AG04450 (cell line): ENCODE data around the gene ZNF670. TPM values are rescaled to one million over a fixed set of nuclear protein-coding genes. Genes with fewer than 3 reads are reported as not detected.
"Not testable (repeated sequence)": the region's sequence is repeated elsewhere in the genome, so short reads cannot be mapped to it uniquely, and the experiment has no call there.

ENCODE experiments used
- CTCF ChIA-PET: fragments of 300-600, 350-600 bp; formaldehyde crosslinking; extraction: SDS; loops from one replicate; lab custom pipeline; 2022; ENCODE audit warnings: antibody characterized with exemption, inconsistent platforms; lab: Charles Lee
- POLR2A ChIA-PET: fragments of 350-600 bp; formaldehyde crosslinking; extraction: SDS; loops from one replicate; lab custom pipeline; 2021; ENCODE audit warnings: antibody characterized with exemption, inconsistent platforms; lab: Yijun Ruan, JAX
- DNase-seq: peaks from one replicate; pipeline ENCODE4 v3.0.0-alpha.2; 2011; ENCODE audit warnings: low read depth, low spot score
- H3K27ac ChIP-seq: one replicate; pipeline ENCODE4 v1.5.1; 2012; ENCODE audit warnings: low read depth, low read length, control low read depth
- H3K27me3 ChIP-seq: one replicate; pipeline ENCODE4 v1.6.0; 2012; ENCODE audit warnings: low read length; ENCODE audit not compliant: control insufficient read depth, insufficient read depth
- H3K4me3 ChIP-seq: 2 replicates; pipeline ENCODE4 v1.5.1; 2011; ENCODE audit warnings: mild to moderate bottlenecking, low read depth, low read length, control low read depth
- H3K9me3 ChIP-seq: 2 replicates; pipeline ENCODE4 v1.5.1; 2012; ENCODE audit warnings: low read length; ENCODE audit not compliant: control insufficient read depth, insufficient read depth
- polyA plus RNA-seq: library from polyadenylated mRNA; depleted of rRNA; stranded (reverse); fragments of >200 nt; gene quantifications from 2 replicates; pipeline ENCODE4 v1.2.3, GENCODE V29; 2011; rRNA removed
- TF ChIP-seq, protein P1 (sequence below): IDR thresholded peaks from 2 replicates; pipeline ENCODE4 v1.5.1; 2011; ENCODE audit warnings: low read depth, low read length, control low read depth, inconsistent platforms

The ZNF670 gene
- polyA plus RNA-seq, 1 experiment = 3.3 TPM

DNA sequence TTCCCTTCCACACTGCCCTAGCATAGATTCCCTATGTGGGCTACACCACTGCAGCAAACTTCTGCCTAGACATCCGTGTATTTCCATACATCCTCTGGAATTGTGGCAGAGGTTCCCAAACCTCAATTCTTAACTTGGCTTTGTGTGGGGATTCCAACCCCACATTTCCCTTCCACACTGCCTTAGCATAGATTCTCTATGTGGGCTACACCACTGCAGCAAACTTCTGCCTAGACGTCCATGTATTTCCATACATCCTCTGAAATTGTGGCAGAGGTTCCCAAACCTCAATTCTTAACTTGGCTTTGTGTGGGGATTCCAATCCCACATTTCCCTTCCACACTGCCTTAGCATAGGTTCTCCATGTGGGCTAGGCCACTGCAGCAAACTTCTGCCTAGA is 31.4 kb downstream of the ZNF670 start:
- H3K27me3 ChIP-seq = no peaks in the 10 kb centered on the region
- peaks cover 44% of the 10 kb centered on the region for H3K9me3 ChIP-seq
- POLR2A ChIA-PET = no interaction called here
- H3K4me3 ChIP-seq = no peak overlapping the region
- H3K27ac ChIP-seq = no peak overlapping the region
- TF ChIP-seq, protein P1, sequence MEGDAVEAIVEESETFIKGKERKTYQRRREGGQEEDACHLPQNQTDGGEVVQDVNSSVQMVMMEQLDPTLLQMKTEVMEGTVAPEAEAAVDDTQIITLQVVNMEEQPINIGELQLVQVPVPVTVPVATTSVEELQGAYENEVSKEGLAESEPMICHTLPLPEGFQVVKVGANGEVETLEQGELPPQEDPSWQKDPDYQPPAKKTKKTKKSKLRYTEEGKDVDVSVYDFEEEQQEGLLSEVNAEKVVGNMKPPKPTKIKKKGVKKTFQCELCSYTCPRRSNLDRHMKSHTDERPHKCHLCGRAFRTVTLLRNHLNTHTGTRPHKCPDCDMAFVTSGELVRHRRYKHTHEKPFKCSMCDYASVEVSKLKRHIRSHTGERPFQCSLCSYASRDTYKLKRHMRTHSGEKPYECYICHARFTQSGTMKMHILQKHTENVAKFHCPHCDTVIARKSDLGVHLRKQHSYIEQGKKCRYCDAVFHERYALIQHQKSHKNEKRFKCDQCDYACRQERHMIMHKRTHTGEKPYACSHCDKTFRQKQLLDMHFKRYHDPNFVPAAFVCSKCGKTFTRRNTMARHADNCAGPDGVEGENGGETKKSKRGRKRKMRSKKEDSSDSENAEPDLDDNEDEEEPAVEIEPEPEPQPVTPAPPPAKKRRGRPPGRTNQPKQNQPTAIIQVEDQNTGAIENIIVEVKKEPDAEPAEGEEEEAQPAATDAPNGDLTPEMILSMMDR = no peak
- no peak for DNase-seq
- CTCF ChIA-PET = no interaction called here

DNA sequence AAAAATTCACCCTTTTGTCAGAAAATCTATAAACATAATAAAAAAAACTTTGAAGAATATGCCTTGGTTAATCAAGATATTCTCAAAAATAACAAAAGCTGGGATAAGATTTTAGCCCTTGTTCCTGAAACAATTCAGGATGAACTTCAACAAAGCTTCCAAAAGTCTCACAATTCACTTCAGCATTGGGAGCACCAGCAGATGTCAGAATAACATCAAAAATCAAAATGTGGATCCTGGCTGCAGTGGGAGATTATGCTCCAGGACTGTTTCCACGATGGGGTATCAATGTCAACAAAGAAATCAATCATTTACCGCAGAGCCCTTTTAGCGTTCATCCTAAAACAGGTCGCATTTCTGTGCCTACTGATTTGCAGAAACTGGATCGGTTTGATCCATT is 35.2 kb downstream of the ZNF670 start:
- ChIA-PET CTCF (interaction anchor here (0.5 kb wide), 1 partner anchor 30 kb away, joined by 6 read pairs; no protein-coding TSS in a partner anchor), POLR2A (no interaction called here)
- no peak for DNase-seq
- Histone ChIP-seq H3K27me3 (no peaks in the 10 kb centered on the region), H3K27ac (no peak overlapping the region), H3K4me3 (no peak overlapping the region), H3K9me3 (peaks cover 36% of the 10 kb centered on the region)
- TF ChIP-seq, protein P1 = no peak

DNA sequence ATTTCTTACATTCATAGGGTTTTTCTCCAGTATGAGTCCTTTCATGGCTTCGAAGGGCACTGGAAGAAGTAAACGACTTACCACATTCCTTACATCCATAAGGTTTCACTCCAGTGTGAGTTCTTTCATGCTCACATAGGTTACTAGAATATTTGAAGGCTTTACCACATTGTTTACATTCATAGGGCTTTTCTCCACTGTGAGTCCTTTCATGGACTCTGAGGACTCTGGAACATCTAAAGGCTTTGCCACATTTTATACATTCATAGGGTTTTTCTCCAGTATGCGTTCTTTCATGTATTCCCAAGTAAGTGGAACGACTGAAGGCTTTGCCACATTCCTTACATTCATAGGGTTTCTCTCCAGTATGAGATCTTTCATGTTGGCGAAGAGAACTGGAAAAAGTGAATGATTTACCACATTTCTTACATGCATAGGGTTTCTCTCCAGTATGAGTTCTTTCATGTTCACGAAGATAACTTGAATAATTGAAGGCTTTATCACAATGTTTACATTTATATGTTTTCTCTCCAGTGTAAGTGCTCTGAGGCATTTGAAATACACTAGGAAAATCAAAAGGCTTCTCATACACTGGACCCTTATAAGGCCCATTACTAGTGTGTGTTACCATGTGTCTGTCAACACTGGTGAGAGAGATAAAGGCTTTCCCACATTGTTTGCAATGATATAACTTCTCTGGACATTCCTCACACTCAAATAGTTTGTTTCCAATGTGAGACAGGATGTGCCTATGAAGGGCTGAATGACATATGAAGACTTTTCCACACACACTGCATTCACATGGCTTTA is 40.9 kb downstream of the ZNF670 start:
- TF ChIP-seq, protein P1 = no peak
- ChIA-PET CTCF (no interaction called here), POLR2A (no interaction called here)
- no peak overlapping the region for H3K4me3 ChIP-seq
- no peak for DNase-seq
- H3K27me3 ChIP-seq = no peaks in the 10 kb centered on the region
- H3K9me3 ChIP-seq = peaks cover 24% of the 10 kb centered on the region
- H3K27ac ChIP-seq = no peak overlapping the region

DNA sequence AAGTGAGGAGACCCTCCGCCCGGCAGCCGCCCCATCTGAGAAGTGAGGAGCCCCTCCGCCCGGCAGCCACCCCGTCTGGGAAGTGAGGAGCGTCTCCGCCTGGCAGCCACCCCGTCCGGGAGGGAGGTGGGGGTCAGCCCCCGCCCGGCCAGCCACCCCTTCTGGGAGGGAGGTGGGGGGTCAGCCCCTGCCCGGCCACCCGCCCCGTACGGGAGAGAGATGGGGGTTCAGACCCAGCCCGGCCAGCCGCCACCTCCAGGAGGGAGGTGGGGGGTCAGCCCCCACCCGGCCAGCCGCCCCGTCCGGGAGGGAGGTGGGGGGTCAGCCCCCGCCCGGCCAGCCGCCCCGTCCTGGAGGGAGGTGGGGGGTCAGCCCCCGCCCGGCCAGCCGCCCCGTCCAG is 46.3 kb downstream of the ZNF670 start:
- H3K4me3 ChIP-seq, DNase-seq, H3K27ac ChIP-seq, CTCF ChIA-PET, H3K27me3 ChIP-seq, POLR2A ChIA-PET: not testable (repeated sequence)
- H3K9me3 ChIP-seq = peaks cover 23% of the 10 kb centered on the region

Other genes with a start within 250 kb of the ZNF670 start
- 13.0 and 18.1 TPM in 2 replicates for gene AHCTF1, start 146.9 kb downstream of the ZNF670 start, polyA plus RNA-seq
- gene ZNF695, start 70.8 kb downstream of the ZNF670 start, polyA plus RNA-seq = 1.0 and 1.2 TPM in 2 replicates
- 7.4 and 8.4 TPM in 2 replicates for gene ZNF669, start 25.5 kb upstream of the ZNF670 start, polyA plus RNA-seq
- gene ZNF124, start 93.2 kb upstream of the ZNF670 start, polyA plus RNA-seq = 3.9 and 4.9 TPM in 2 replicates
- not detected in 2 replicates for gene VN1R5, start 177.3 kb upstream of the ZNF670 start, polyA plus RNA-seq